MM.1S (cell line): ENCODE results near the gene ZBTB7C.

Source experiments
- CTCF ChIP-seq: fragments of 300-600 bp; sonication (generic); IDR thresholded peaks from 2 replicates; pipeline ENCODE4 v1.5.1; 2016; ENCODE audit warnings: antibody characterized with exemption, low read length, mixed read lengths
- EZH2 ChIP-seq: fragments of 300-600 bp; sonication (generic); optimal IDR thresholded peaks from 2 replicates; pipeline ENCODE3; 2017; ENCODE audit warnings: low read depth, mild to moderate bottlenecking, antibody characterized with exemption, low read length, mixed read lengths

- TF ChIP-seq CTCF: no peak
- TF ChIP-seq EZH2: no peak
Measured at GRCh38 chr18:48409591-48410094, 460 bp upstream of the ZBTB7C start.
